Caco-2 (cell line): ENCODE results near the gene HTT. TPM values are rescaled to one million over a fixed set of nuclear protein-coding genes. Genes with fewer than 3 reads are reported as not detected.

Experiments
- BruUV-seq: library from RNA; stranded (reverse); fragments of 400-500 nt; replicated peaks from 2 replicates; lab custom pipeline; 2021; lab: Mats Ljungman, UMichigan
- CTCF ChIA-PET: fragments of 300-600 bp; sonication (Branson Sonifier 250); formaldehyde crosslinking; loops from one replicate; lab custom pipeline; 2022; ENCODE audit warnings: antibody characterized with exemption; lab: Charles Lee
- POLR2A ChIA-PET: fragments of 300-600 bp; sonication (Branson Sonifier 250); formaldehyde crosslinking; loops from one replicate; lab custom pipeline; 2022; ENCODE audit warnings: antibody characterized with exemption; lab: Charles Lee
- DNase-seq, 2 experiments: peaks; one replicate each; pipeline versions ENCODE4 v3.0.0 to v3.0.0-alpha.2; 2020 to 2022
- H3K27me3 ChIP-seq: replicated peaks from 2 replicates; pipeline ENCODE4 v1.6.0; 2011; ENCODE audit warnings: low read length; ENCODE audit not compliant: control insufficient read depth, insufficient read depth
- H3K36me3 ChIP-seq: 2 replicates; pipeline ENCODE4 v1.5.1; 2011; ENCODE audit warnings: low read length; ENCODE audit not compliant: control insufficient read depth, insufficient read depth
- H3K4me1 ChIP-seq: fragments of 250-450 bp; sonication (Bioruptor Pico); 2 replicates; pipeline ENCODE4 v1.5.1; 2020; ENCODE audit warnings: mild to moderate bottlenecking
- H3K4me3 ChIP-seq: 2 replicates; pipeline ENCODE4 v1.5.1; 2011; ENCODE audit warnings: low read depth, mild to moderate bottlenecking, control low read depth, low read length
- H3K9me3 ChIP-seq: fragments of 250-450 bp; sonication (Bioruptor Pico); 2 replicates; pipeline ENCODE4 v1.5.1; 2020; ENCODE audit warnings: mild to moderate bottlenecking, moderate library complexity
- H3K27ac Mint-ChIP-seq: one replicate; pipeline ENCODE4 v1.8.0; 2022; ENCODE audit warnings: mixed read lengths; ENCODE audit not compliant: unreplicated experiment
- H3K27me3 Mint-ChIP-seq: one replicate; pipeline ENCODE4 v1.8.0; 2022; ENCODE audit warnings: mixed read lengths; ENCODE audit not compliant: insufficient read depth, unreplicated experiment
- H3K36me3 Mint-ChIP-seq: one replicate; pipeline ENCODE4 v1.8.0; 2022; ENCODE audit warnings: mild to moderate bottlenecking, mixed read lengths; ENCODE audit not compliant: insufficient read depth, unreplicated experiment
- H3K4me1 Mint-ChIP-seq: one replicate; pipeline ENCODE4 v1.8.0; 2022; ENCODE audit warnings: low read depth, mixed read lengths; ENCODE audit not compliant: unreplicated experiment
- H3K4me3 Mint-ChIP-seq: one replicate; pipeline ENCODE4 v1.8.0; 2022; ENCODE audit warnings: mild to moderate bottlenecking, moderate library complexity, mixed read lengths; ENCODE audit not compliant: unreplicated experiment
- H3K9me3 Mint-ChIP-seq: one replicate; pipeline ENCODE4 v1.8.0; 2022; ENCODE audit warnings: mixed read lengths; ENCODE audit not compliant: unreplicated experiment
- CTCF ChIP-seq, 2 experiments: fragments of 200-600 bp in 1 of 2; IDR thresholded peaks; 1 replicate in 1 of 2; 2 replicates in 1 of 2; pipeline versions ENCODE4 v1.5.1 to v1.8.0; 2011 to 2022; ENCODE audit warnings: antibody characterized with exemption in 1 of 2, control low read depth in 1 of 2, inconsistent platforms in 1 of 2, low read depth in 1 of 2, low read length in 1 of 2, mild to moderate bottlenecking in 1 of 2, moderate library complexity in 1 of 2; ENCODE audit not compliant: insufficient read depth in 1 of 2, severe bottlenecking in 1 of 2, unreplicated experiment in 1 of 2
- intact Hi-C: fragments of 100-400 bp; cut with micrococcal nuclease; formaldehyde crosslinking; loops from one replicate; pipeline ENCODE4 v1.10.0; 2022; ENCODE audit not compliant: unreplicated experiment
- total RNA-seq: library from RNA; stranded (reverse); gene quantifications from 2 replicates; pipeline ENCODE4 v1.2.3, GENCODE V29; 2022

Gene HTT
- total RNA-seq, 1 experiment from 2014 or later, result 63.3 TPM

DNA sequence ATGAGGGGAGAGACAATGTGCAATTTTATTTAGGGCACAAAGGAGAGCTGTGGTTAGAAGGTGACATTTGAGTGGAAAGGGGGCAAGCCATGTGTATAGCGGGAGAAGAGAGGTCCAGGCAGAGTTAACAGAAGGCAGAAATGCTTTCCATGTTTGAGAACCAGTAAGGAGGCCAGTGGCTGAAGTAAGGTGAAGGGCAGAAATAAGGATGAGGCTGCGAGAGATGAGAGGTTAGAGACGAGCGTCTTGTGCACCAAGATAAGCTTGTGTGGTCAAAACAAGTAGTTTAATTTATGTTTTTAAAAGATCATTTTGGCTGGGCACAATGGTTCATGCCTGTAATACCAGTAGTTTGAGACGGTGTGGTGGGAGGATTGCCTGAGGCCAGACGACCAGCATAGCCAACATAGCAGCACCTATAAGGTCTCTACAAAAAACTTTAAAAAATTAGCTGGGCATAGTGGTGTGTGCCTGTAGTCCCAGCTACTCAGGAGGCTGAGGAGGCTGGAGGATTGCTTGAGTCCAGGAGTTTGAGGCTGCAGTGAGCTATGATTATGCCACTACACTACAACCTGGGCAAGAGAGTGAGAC is 8.5 kb downstream of the HTT start:
- CTCF ChIA-PET, result no interaction called here
- TF ChIP-seq CTCF (IDR thresholded peaks at IDR 0.05; ENCODE audit: insufficient read depth in 1 of 2, low read depth in 1 of 2, low read length in 1 of 2, severe bottlenecking in 1 of 2, unreplicated experiment in 1 of 2), result no peak
- no peak overlapping the region for H3K27ac Mint-ChIP-seq

DNA sequence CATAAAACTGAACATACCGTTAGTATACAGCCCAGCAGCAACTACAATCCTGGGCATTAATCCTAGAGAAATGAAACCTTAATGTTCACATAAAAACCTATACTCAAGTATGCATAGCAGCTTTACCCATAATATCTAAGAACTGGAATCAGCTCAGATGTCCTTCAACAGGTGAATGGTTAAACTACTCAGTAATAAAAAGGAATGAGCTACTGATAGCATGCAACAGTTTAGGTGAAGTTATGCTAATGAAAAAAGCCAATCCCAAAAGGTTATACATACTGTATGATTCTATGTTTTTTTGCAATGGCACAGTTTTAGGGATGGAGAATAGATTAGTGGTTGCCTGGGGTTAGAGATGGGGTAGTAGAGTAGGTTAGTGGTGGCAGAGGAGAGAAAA is 9.3 kb downstream of the HTT start:
- intact Hi-C loops, result no loop called here
- Histone ChIP-seq H3K4me1 (peaks cover 3% of the 10 kb centered on the region; the same call in 1 of the 2 replicates), H3K27me3 (no peaks in the 10 kb centered on the region), H3K4me3 (no peak overlapping the region), H3K36me3 (no peaks in the 10 kb centered on the region), H3K9me3 (no peaks in the 10 kb centered on the region)
- no peak for DNase-seq
- ChIA-PET CTCF (no interaction called here), POLR2A (no interaction called here)
- Mint-ChIP-seq H3K4me1 (no peaks in the 10 kb centered on the region), H3K36me3 (peaks cover 28% of the 10 kb centered on the region), H3K9me3 (no peaks in the 10 kb centered on the region), H3K4me3 (no peak overlapping the region), H3K27ac (no peak overlapping the region), H3K27me3 (no peaks in the 10 kb centered on the region)
- TF ChIP-seq CTCF (IDR thresholded peaks at IDR 0.05; ENCODE audit: insufficient read depth in 1 of 2, low read depth in 1 of 2, low read length in 1 of 2, severe bottlenecking in 1 of 2, unreplicated experiment in 1 of 2), result no peak
- BruUV-seq, result no TSS peak

More for the DNA sequence above, 8.5 kb downstream of the HTT start:
- DNase-seq, result no peak
- H3K27me3 Mint-ChIP-seq, result no peaks in the 10 kb centered on the region
- Histone ChIP-seq H3K36me3 (no peaks in the 10 kb centered on the region), H3K4me3 (no peak overlapping the region), H3K4me1 (peaks cover 3% of the 10 kb centered on the region; the same call in 1 of the 2 replicates), H3K27me3 (no peaks in the 10 kb centered on the region), H3K9me3 (no peaks in the 10 kb centered on the region)
- peaks cover 23% of the 10 kb centered on the region for H3K36me3 Mint-ChIP-seq
- no peaks in the 10 kb centered on the region for H3K9me3 Mint-ChIP-seq
- POLR2A ChIA-PET, result no interaction called here
- no TSS peak for BruUV-seq
- intact Hi-C loops, result no loop called here
- no peak overlapping the region for H3K4me3 Mint-ChIP-seq
- H3K4me1 Mint-ChIP-seq, result no peaks in the 10 kb centered on the region

DNA sequence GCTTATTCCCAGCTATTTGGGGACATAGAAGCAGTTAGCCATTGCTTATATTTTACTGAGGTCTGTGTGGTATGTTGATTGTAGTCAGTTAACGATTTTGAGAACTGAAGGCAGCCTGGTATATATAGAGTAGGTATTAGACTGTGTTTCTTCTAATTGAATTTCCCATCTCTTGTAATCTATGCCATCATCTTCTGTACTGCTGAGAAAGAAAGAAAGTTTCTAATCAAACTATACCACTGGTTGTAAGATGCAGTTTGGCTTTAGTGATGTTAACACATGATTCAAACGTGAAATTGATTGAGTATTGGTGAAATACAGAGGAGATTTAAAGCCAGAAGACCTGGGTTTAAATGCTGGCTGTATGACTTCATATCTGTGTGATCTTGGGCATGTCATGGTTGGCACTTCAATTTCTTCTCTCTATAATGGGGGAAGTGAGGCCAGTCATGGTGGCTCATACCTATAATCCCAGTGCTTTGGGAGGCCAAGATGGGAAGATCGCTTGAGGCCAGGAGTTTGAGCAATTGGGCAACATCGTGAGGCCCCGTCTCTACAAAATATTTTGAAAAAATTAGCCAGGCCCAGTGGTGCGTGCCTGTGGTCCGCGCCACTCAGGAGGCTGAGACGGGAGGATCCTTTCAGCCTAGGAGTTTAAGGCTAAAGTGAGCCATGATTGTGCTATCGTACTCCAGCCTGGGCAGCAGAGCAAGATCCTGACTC is 11.6 kb downstream of the HTT start:
- no peak overlapping the region for H3K27ac Mint-ChIP-seq
- CTCF ChIA-PET, result no interaction called here
- H3K36me3 Mint-ChIP-seq, result peaks cover 30% of the 10 kb centered on the region

More for the DNA sequence above, 11.6 kb downstream of the HTT start:
- intact Hi-C loops, result no loop called here
- no peaks in the 10 kb centered on the region for H3K36me3 ChIP-seq
- H3K27me3 ChIP-seq, result no peaks in the 10 kb centered on the region
- no peak for TF ChIP-seq CTCF (IDR thresholded peaks at IDR 0.05; ENCODE audit: insufficient read depth in 1 of 2, low read depth in 1 of 2, low read length in 1 of 2, severe bottlenecking in 1 of 2, unreplicated experiment in 1 of 2)
- POLR2A ChIA-PET, result no interaction called here
- H3K9me3 Mint-ChIP-seq, result no peaks in the 10 kb centered on the region
- no peak overlapping the region for H3K4me3 ChIP-seq
- no TSS peak for BruUV-seq
- DNase-seq, result no peak
- no peaks in the 10 kb centered on the region for H3K27me3 Mint-ChIP-seq
- H3K9me3 ChIP-seq, result no peaks in the 10 kb centered on the region
- no peaks in the 10 kb centered on the region for H3K4me1 Mint-ChIP-seq
- H3K4me3 Mint-ChIP-seq, result no peak overlapping the region
- peaks cover 3% of the 10 kb centered on the region; the same call in 1 of the 2 replicates for H3K4me1 ChIP-seq
